Ramos (cell line): ENCODE data around the gene FLII.
"Not testable (repeated sequence)": the region's sequence is repeated elsewhere in the genome, so short reads cannot be mapped to it uniquely, and the experiment has no call there.

ENCODE experiments used
- in situ Hi-C: fragments of 300-500 bp; cut with MboI; formaldehyde crosslinking; loops from one replicate; pipeline ENCODE4 v1.14.3; 2022; ENCODE audit warnings: low sequenced_read_pairs; ENCODE audit not compliant: unreplicated experiment

FLII gene

DNA sequence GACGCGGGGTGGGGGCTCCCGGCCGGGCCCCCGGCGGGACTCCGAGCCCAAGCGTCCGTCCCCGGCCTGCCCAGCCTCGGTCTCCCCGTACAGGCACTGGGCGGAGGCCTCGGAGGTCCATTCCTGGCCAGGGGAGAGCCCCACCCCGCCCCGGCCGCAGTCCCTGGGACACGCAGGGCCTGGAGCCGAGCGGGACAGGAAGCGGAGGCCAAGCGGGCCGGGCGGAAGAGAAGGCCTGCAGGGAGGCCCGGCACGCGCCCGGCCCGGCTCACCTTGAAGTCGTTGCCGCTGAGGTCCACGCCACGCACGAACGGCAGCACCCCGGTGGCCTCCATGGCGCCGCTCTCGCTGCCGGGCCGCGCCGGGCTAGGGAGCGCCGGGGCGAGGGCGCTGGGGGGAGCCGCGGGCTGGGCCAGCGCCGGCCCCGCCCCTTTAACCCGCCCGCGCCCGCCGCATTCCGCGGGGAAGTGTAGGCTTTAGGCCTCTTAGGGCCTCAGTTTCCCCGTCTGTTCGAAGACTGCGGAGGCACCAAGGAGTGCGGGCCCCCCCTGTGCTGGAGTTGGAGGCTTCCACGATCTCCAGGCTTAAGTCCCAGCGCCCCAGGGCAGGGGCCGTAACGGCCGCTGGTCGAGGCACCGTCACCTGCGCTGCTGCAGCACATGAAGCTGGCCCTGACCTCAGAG, at the start of gene FLII:
Gene FLII, minus strand, starts transcription at position 383 of the 683 bp plus-strand sequence. Its CDS starts 48 bp downstream, at position 335.
- in situ Hi-C loops = no loop called here

- in situ Hi-C loops = not testable (repeated sequence)
Observed at GRCh38 chr17:18303206-18303605, 44.7 kb upstream of the FLII start.

- in situ Hi-C loops = no loop called here
Observed at GRCh38 chr17:18300725-18301480, 42.4 kb upstream of the FLII start.

DNA sequence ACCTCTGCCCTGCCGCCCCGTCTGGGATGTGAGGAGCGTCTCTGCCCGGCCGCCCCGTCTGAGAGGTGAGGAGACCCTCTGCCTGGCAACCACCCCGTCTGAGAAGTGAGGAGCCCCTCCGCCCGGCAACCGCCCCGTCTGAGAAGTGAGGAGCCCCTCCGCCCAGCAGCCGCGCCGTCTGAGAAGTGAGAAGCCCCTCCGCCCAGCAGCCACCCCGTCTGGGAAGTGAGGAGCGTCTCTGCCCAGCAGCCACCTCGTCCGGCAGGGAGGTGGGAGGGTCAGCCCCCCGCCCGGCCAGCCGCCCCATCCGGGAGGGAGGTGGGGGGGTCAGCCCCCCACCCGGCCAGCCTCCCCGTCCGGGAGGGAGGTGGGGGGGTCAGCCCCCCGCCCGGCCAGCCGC, 39.5 kb upstream of the FLII start:
- in situ Hi-C loops = not testable (repeated sequence)

DNA sequence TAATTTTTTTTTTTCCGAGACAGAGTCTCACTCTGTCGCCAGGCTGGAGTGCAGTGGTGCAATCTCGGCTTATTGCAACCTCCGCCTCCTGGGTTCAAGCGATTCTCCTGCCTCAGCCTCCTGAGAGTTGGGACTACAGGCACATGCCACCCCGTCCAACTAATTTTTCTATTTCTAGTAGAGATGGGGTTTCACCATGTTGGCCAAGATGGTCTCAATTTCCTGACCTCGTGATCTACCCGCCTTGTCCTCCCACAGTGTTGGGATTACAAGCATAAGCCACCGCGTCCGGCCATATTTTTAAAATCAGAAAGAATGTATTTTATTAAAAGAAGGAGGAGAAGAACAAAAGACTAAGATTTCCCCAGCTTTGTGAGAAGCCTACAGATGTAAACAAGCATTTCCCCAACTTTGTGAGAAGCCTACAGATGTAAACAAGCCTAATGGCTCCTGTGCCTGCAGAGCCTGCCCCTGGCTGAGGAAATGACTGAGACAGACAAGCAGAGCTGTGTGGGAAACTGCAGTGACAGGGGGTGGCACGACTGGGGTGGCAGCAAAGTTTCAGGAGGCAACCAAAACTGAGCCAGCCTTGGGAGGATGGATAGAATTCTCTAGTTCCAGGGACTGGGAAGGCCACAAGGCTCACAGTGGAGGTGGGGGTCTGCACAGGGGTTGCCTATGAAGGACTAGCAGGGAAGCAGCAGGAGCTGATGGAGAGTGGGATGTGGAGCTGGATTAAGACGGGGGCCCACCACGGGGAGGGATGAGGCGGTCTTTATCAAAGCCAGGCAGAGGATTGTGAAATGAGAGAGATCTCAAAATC, 33.4 kb upstream of the FLII start:
- in situ Hi-C loops = no loop called here

DNA sequence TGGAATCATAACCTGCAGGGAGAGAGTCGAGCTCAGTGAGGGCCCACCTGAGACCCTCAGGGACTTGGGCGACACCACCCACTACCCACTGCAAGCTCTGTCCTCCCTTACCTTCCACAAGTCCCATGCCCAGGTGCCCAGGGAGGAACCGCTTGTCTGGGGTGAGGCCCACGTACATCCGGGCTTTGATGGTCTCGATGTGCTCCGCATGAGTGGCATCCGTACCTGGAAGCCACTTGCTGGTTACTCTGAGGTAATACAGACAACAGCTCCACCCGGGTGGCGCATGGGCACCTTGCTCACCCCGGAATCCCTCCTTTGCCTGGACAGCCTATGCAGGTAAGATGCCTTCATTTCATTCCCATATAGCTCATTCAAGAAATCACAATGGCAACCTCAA, 26.8 kb upstream of the FLII start:
- in situ Hi-C loops = no loop called here

DNA sequence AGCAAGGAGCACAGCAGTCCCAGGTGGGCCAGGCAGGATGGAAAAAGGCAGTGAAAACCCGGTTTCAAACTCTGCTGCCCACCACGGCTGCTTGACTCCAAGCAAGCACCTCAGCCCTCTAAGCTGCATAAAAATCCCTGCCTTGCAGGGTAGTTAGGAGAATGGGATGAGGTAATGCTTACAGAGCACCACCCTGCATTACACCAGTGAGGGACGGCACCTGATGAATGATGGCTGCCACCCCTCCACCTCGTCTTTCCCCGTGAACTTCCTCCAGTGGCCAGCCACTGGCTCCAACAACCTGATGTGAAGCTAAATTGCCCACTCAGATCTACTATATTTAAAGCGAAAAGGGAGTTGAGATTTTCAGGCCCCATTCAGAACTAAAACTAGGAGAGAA, 23.2 kb upstream of the FLII start:
- in situ Hi-C loops = no loop called here

DNA sequence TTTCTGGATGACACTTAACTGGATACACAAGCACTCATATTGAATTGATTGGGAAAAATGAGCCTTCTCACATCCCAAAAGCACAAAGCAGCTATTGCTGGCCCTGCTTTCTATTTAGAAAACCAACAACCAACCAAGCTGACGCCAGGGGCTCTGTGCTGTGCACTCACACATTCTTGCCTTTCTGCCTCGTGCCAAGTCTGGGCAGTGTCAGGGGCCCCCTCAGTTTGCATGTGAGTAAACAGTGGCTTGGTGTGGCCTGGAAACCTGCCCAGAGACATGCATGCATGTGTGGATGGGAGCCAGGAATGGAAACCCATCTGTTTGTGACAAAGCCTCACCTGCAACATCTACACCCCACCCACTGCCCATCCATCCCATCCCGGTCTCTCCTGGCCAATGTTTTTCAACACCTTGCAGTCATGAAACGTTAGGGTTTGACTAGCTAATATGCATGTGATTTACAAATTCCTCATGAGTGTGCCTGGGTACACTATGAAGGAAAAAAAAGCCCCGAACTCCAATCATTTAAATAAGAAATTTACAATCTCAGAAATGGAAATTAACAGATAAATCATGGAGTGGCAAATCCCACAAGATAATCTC, 22.3 kb upstream of the FLII start:
- in situ Hi-C loops = no loop called here

GRCh38 chr17:18280249-18280648, 21.7 kb upstream of the FLII start:
- in situ Hi-C loops = no loop called here

DNA sequence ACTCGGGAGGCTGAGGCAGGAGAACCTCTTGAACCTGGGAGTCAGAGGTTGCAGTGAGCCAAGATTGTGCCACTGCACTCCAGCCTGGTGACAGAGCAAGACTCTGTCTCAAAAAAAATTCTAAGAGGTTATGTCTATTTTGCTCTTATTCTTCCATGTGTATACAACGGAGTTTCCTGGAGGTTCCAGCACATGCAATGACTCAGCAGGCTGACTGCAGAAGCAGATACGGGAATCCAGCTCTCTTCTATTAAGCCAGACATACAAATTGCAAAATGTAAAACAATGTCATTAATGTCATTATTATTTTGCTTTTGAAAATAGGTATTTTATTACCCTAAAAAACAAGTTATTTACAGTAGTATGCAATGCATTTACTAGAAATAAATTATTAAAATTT, 20.3 kb upstream of the FLII start:
- in situ Hi-C loops = no loop called here

DNA sequence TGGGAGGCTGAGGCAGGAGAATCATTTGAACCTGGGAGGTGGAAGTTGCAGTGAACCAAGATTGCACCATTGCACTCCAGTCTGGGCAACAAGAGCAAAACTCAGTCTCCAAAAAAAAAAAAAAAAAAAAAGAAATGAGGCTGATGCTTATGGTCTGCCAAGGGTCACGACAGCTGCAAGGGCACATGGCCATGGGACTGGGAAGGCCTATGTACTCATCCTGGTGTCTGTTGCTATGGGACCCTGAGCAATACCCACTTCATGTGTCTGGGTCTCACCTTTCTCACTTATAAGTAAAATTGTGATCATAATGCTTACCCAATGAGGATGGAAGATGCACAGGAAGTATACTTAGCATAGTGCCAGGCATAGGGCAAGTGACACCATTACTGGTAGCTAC, 18.5 kb upstream of the FLII start:
- in situ Hi-C loops = no loop called here

- in situ Hi-C loops = no loop called here
Observed at GRCh38 chr17:18270046-18270931, 11.8 kb upstream of the FLII start.

DNA sequence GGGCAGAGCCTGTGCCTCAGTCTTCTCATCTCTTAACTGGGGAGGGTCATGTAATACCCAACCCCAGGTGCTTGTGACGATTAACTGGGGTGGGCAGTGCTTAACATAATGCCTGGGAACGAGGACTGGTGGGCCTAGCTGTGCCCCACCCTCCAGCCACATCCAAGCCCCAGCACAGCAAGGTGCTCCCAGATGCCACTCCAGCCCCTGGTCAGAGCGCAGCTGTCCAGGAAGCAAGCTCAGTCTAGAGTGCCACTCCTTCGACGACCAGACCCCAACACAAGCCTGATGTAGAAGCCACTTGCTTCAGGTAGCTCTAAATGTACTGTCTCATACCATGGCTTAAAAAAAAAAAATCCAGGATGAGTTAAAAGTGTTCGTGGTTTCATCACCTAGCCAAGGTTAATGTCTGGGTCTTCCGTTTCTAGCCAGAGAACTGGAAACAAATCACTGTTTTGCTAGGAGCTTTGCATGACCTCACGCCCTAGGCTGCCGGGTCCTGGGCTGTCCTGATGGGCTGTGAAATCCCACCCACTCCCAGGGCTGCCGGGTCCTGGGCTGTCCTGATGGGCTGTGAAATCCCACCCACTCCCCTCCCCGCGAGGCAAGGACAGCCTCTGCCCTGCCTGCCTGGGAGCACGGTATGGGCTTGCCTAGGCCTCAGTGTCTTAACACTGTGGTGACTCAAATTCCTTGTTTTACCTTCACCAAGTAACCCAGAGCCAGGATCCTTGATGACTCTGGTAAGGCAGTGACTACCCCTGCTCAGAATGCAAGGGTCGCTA, 9.6 kb upstream of the FLII start:
- in situ Hi-C loops = no loop called here

DNA sequence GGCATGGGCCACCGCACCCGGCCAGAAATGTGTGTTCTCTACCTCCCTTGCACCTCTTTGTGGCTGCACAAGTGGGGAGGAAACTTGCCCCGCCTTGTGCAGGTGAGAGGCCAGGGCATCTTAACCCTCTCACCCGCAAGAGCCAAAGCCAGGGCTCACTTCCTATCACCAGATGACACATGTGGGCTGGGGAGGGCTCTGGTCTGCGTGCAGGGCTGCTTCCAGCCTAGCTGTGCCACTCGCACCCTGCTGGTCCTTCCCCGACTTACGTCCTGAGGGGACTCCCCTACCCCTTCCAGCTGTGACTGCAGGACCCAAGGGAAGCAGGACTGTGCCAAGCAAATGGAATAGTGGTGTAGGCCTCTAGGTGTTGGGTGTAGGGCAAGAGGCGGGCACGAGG, 8.8 kb upstream of the FLII start:
- in situ Hi-C loops = no loop called here

- in situ Hi-C loops = no loop called here
Observed at GRCh38 chr17:18263885-18264682, 5.5 kb upstream of the FLII start.

GRCh38 chr17:18262641-18263040, 4.1 kb upstream of the FLII start:
- in situ Hi-C loops = no loop called here

DNA sequence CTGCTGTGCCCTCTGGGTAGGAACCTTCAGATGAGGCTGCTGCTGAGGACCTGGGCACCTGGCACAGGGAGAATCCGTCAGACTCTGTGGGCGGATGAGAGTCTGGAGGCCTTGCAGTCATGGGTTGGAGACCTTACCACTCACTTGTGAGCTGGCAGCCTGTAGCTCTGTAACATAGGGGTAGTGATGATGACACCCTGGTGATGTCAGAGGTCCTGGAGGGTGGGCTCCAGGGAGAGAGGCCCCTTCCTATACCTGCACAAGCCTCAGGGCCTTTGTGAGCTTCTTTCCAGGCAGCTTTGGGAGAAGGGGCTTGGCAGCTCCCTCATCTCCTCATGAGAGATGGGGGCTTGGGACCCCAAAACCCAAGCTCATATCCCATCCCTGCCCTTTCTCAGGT, 3.6 kb upstream of the FLII start:
- in situ Hi-C loops = no loop called here

DNA sequence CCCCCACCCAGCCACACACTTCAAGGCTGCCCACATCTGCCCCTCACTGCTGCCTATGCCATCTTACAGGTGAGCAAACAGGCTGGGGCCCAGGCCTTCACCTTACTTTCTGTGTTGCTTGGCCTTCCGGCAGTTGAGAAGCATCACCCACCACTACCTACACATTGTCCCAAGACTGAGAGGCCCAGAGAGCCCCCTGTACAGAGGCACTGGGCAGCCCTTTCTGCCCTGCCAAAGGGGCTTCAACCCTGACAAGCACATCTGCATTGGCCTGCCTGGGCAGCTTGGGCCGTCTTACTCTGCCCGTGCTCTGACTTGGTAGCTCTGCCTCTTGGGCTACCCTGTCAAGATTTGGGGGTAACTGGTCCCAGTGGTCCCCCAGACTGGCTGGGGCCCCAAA, 3.1 kb upstream of the FLII start:
- in situ Hi-C loops = no loop called here
